Mucosa of descending colon (tissue), 3 donors: ENCODE measurements around the gene SACS. TPM values are rescaled to one million over a fixed set of nuclear protein-coding genes. Genes with fewer than 3 reads are reported as not detected.

Experiments
- ATAC-seq: fragments of 200-7000 bp; cut with Tn5 transposase; one replicate; pipeline ENCODE4 v1.9.1; 2020; ENCODE audit warnings: mild to moderate bottlenecking, moderate library complexity
- DNase-seq, 3 donors: peaks; one replicate each; pipeline ENCODE4 v3.0.0-alpha.2; 2020
- H3K36me3 ChIP-seq: fragments of 200-600 bp; one replicate; pipeline ENCODE4 v1.8.0; 2021; ENCODE audit warnings: low read depth, mild to moderate bottlenecking
- H3K4me1 ChIP-seq: fragments of 200-600 bp; one replicate; pipeline ENCODE4 v1.8.0; 2021; ENCODE audit warnings: low read depth, mild to moderate bottlenecking
- H3K4me3 ChIP-seq: fragments of 200-600 bp; one replicate; pipeline ENCODE4 v1.8.0; 2021; ENCODE audit warnings: mild to moderate bottlenecking
- H3K9me3 ChIP-seq: fragments of 200-600 bp; one replicate; pipeline ENCODE4 v1.8.0; 2021; ENCODE audit warnings: mild to moderate bottlenecking
- intact Hi-C, 2 donors: fragments of 100-400 bp; cut with DNase I in 1 of 2; cut with micrococcal nuclease in 1 of 2; formaldehyde crosslinking; loops; one replicate each; pipeline versions ENCODE4 v1.11.0 to v1.11.1; 2022; cut with DNase I, micrococcal nuclease
- total RNA-seq, 3 donors: library from RNA; stranded (reverse); fragmentation: NEBNext Ultra II Directional in 2 of 3; extraction: Animal tissue kit (Norgen Biotek cat#: 25700) in 2 of 3; gene quantifications; one replicate each; pipeline versions ENCODE4 v1.2.1 to v1.2.4, GENCODE V29; 2021 to 2023
- TF ChIP-seq, protein P1 (sequence below): fragments of 200-600 bp; IDR thresholded peaks from one replicate; pipeline ENCODE4 v1.8.0; 2022; ENCODE audit warnings: antibody characterized with exemption, mild to moderate bottlenecking
- donor health status: DM: no; HTN: no; CAD: no; lungs with moderate emphysema.
- donor health status: DM: no; HTN: no; CAD: no.
- donor health status: DM: no; HTN: yes; CAD: no.

The SACS gene
- total RNA-seq, 3 donors from 2014 or later: 2.1 to 19.0 (median 3.7) TPM

DNA sequence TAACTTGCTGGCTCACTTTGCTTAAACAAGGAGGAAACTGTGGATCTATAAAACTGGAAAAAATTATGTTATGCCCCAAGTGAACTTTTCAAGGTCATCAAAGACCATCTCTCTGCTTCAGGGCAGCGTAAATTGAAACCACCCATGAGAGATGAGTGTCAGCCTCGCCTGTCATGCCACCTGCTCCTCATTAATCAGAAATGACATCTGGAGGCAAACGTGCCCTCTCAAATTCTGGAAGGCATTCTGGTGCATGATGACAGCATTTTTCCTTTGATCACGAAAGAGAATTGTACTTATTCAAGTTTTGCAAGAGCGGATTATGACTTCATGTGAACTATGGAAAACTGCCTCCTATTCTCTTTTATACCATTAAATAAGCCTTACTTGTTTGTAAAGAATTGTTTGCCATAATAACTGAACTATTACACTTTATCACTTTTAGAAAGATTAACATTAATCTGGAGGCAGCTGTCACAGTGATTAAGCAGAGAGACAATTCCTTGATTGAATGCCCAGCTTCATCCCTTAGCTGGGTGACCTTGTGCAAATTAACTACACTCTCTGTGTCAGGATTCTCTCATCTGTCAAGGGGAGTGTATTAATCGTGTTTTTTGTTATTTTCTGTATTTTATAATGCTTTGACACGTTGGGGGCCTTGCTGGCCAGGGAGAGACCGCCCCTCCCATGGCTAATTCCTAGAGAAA is 17.0 kb upstream of the SACS start:
- intact Hi-C loops: no loop called here
- H3K4me1 ChIP-seq: no peaks in the 10 kb centered on the region
- H3K4me3 ChIP-seq: no peak overlapping the region
- H3K9me3 ChIP-seq: no peaks in the 10 kb centered on the region
- no peak for ATAC-seq
- no peaks in the 10 kb centered on the region for H3K36me3 ChIP-seq
- TF ChIP-seq, protein P1, sequence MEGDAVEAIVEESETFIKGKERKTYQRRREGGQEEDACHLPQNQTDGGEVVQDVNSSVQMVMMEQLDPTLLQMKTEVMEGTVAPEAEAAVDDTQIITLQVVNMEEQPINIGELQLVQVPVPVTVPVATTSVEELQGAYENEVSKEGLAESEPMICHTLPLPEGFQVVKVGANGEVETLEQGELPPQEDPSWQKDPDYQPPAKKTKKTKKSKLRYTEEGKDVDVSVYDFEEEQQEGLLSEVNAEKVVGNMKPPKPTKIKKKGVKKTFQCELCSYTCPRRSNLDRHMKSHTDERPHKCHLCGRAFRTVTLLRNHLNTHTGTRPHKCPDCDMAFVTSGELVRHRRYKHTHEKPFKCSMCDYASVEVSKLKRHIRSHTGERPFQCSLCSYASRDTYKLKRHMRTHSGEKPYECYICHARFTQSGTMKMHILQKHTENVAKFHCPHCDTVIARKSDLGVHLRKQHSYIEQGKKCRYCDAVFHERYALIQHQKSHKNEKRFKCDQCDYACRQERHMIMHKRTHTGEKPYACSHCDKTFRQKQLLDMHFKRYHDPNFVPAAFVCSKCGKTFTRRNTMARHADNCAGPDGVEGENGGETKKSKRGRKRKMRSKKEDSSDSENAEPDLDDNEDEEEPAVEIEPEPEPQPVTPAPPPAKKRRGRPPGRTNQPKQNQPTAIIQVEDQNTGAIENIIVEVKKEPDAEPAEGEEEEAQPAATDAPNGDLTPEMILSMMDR: no peak
- no peak for DNase-seq

DNA sequence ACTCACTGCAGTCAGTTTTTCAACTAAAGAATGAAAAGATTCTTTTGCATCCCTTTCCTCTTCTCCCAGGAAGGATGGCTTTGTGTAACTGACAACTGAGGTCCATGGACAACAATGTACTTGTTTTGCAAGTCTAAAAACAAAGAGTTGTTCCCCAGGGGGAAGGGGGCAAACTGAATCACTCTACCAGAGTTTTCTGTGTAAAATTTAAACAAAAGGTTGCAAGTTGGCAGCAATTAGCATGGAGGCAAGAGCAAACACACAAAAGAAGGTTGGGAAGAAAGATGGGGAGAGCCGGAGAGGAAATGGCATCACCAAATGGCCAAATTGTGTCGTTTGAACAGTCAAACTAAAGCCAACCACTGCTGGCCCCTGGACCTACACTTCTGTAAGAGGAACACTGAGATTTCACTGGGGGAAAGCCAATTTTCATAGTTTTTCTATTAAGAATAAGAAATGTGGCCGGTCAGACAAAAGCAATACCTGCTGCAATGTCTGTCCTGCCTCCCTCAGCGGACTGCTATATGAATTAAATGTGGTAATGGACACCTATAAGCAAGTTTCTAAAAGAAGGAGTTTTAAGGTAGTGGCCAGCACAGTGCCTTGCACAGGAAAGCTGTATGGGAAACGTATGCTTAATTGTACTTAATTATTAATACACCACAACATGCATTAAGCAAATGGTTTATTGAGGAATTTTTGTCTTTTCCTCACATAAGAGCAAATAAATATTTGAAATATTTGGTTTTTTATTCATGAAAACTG is 16.1 kb upstream of the SACS start:
- no peaks in the 10 kb centered on the region for H3K4me1 ChIP-seq
- no peak for ATAC-seq
- no peak for DNase-seq

DNA sequence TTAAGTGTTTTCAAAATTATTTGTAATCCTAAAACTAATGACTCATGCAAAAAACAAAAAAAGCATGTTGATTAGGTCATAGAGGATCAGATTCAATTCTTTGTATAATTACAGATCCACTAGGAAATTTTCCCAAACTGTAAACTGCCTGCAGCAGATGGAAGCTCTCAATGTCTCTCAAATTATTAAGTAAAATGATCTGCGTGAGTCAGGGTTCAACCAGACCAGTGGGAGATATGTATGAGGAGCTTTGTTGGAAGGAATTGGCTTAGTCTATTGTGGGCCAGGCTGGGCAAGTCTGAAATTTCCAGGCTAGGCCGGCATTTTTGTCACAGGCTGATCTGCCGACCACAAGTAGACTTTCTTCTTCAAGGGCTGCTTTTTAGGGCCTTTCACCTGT is 14.4 kb upstream of the SACS start:
- no peaks in the 10 kb centered on the region for H3K36me3 ChIP-seq
- ATAC-seq: no peak
- no peaks in the 10 kb centered on the region for H3K4me1 ChIP-seq
- DNase-seq: peak in 1 of 3 donors; percentile 7
- H3K4me3 ChIP-seq: no peak overlapping the region
- TF ChIP-seq, protein P1: no peak
- H3K9me3 ChIP-seq: no peaks in the 10 kb centered on the region
- intact Hi-C loops: no loop called here

More for the DNA sequence above, 16.1 kb upstream of the SACS start:
- intact Hi-C loops: no loop called here
- Histone ChIP-seq H3K9me3 (no peaks in the 10 kb centered on the region), H3K36me3 (no peaks in the 10 kb centered on the region), H3K4me3 (no peak overlapping the region)
- TF ChIP-seq, protein P1: no peak

DNA sequence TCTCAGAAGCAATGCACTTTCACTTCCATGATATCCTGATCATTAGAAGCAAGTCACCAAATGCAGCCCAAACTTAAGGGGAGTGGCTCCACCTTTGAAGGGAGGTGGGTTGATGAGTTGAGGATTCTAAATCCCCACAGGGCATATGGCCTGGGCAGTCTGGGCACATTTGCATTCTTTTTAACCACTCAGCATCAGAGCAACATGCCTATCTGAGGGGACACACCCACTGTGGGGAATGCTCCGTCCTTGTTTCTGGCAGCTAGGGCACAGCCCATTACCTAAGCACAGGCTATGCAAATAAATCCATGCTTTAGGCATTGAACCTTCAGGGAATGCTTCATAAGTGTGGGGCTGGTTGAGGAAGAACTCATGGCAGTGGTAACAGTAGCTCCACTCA is 12.3 kb upstream of the SACS start:
- DNase-seq: no peak
- intact Hi-C loops: no loop called here
- TF ChIP-seq, protein P1: no peak
- Histone ChIP-seq H3K36me3 (no peaks in the 10 kb centered on the region), H3K9me3 (no peaks in the 10 kb centered on the region), H3K4me1 (no peaks in the 10 kb centered on the region), H3K4me3 (no peak overlapping the region)
- no peak for ATAC-seq

DNA sequence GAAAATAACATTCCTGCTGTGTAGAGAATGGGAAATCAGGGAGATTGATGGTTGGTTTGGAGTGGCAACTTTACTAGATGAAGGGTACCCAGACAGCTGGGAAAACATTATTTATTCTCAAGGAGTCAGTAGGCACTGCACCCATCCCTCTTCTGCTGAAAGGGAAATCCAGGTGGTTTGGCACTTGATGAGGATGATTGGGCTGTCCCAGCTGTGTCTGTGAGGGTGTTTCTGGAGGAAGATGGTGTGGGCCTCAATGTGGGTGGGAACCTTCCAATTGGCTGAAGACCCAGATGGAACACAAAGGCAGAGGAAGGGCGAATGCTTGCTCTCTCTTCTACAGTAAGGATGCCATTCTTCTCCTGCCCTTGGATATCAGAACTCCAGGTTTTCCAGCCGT is 10.4 kb upstream of the SACS start:
- no peak for DNase-seq
- intact Hi-C loops: no loop called here
- Histone ChIP-seq H3K4me1 (no peaks in the 10 kb centered on the region), H3K36me3 (no peaks in the 10 kb centered on the region), H3K4me3 (no peak overlapping the region), H3K9me3 (no peaks in the 10 kb centered on the region)
- no peak for ATAC-seq
- TF ChIP-seq, protein P1: no peak
